ENCODE data around the gene PRR14.
"Not testable (repeated sequence)": the region's sequence is repeated elsewhere in the genome, so short reads cannot be mapped to it uniquely, and the experiment has no call there.

Gene PRR14

GRCh38 chr16:30697264-30698138, 46.7 kb downstream of the PRR14 start:
- Histone ChIP-seq H3K4me1 (ENCODE audit: insufficient read depth, low read length) (peaks cover 8% of the 10 kb centered on the region; the same call in 1 of the 2 replicates), H3K27me3 (ENCODE audit: insufficient read depth, low read length) (peaks cover 49% of the 10 kb centered on the region), H3K9me3 (ENCODE audit: insufficient read depth, low read depth, low read length) (no peaks in the 10 kb centered on the region), H3K4me3 (ENCODE audit: low read length) (peak overlapping the region; percentile 95), H3K27ac (ENCODE audit: low read depth, low read length) (peak overlapping the region; percentile 100), H3K9ac (ENCODE audit: low read depth, low read length) (peak overlapping the region; percentile 100), H3K36me3 (ENCODE audit: insufficient read depth, low read length) (peaks cover 26% of the 10 kb centered on the region)
- 14% methylated on average over 26 of the region's 26 CpGs for WGBS

- Histone ChIP-seq H3K4me1 (ENCODE audit: insufficient read depth, low read length) (peaks cover 8% of the 10 kb centered on the region; the same call in 1 of the 2 replicates), H3K36me3 (ENCODE audit: insufficient read depth, low read length) (peaks cover 32% of the 10 kb centered on the region), H3K9me3 (ENCODE audit: insufficient read depth, low read depth, low read length) (no peaks in the 10 kb centered on the region), H3K9ac (ENCODE audit: low read depth, low read length) (peak overlapping the region; percentile 100), H3K4me3 (ENCODE audit: low read length) (peak overlapping the region; percentile 95), H3K27ac (ENCODE audit: low read depth, low read length) (peak overlapping the region; percentile 100), H3K27me3 (ENCODE audit: insufficient read depth, low read length) (peaks cover 42% of the 10 kb centered on the region)
- under 1% methylated on average over 72 of the region's 76 CpGs for WGBS
Observed at GRCh38 chr16:30698139-30698815, 47.5 kb downstream of the PRR14 start.

GRCh38 chr16:30698816-30699614, 48.3 kb downstream of the PRR14 start, which contains the start of gene SRCAP:
Gene SRCAP (plus strand): TSS chr16:30699171. CDS start chr16:30700825, 1,654 bp downstream.
- peak within 1 kb of the TSS; percentile 100 for H3K27ac ChIP-seq (ENCODE audit: low read depth, low read length)
- peaks cover 36% of the 10 kb centered on the region for H3K36me3 ChIP-seq (ENCODE audit: insufficient read depth, low read length)
- peak within 1 kb of the TSS; percentile 100 for H3K9ac ChIP-seq (ENCODE audit: low read depth, low read length)
- WGBS, result under 1% methylated on average over 57 of the region's 57 CpGs
- H3K4me1 ChIP-seq (ENCODE audit: insufficient read depth, low read length), result peaks cover 8% of the 10 kb centered on the region; the same call in 1 of the 2 replicates
- H3K9me3 ChIP-seq (ENCODE audit: insufficient read depth, low read depth, low read length), result no peaks in the 10 kb centered on the region
- H3K4me3 ChIP-seq (ENCODE audit: low read length), result peak within 1 kb of the TSS; percentile 95
- H3K27me3 ChIP-seq (ENCODE audit: insufficient read depth, low read length), result peaks cover 34% of the 10 kb centered on the region

GRCh38 chr16:30699615-30700099, 48.9 kb downstream of the PRR14 start:
- Histone ChIP-seq H3K4me1 (ENCODE audit: insufficient read depth, low read length) (peaks cover 8% of the 10 kb centered on the region; the same call in 1 of the 2 replicates), H3K27ac (ENCODE audit: low read depth, low read length) (peak overlapping the region; percentile 100; the same call in 1 of the 2 replicates), H3K27me3 (ENCODE audit: insufficient read depth, low read length) (peaks cover 28% of the 10 kb centered on the region), H3K36me3 (ENCODE audit: insufficient read depth, low read length) (peaks cover 42% of the 10 kb centered on the region), H3K4me3 (ENCODE audit: low read length) (peak overlapping the region; percentile 95), H3K9ac (ENCODE audit: low read depth, low read length) (peak overlapping the region; percentile 66), H3K9me3 (ENCODE audit: insufficient read depth, low read depth, low read length) (no peaks in the 10 kb centered on the region)
- WGBS, result 45% methylated on average over 8 of the region's 8 CpGs

- WGBS, result 89% methylated on average over 9 of the region's 9 CpGs
- Histone ChIP-seq H3K9me3 (ENCODE audit: insufficient read depth, low read depth, low read length) (no peaks in the 10 kb centered on the region), H3K4me3 (ENCODE audit: low read length) (no peak overlapping the region), H3K9ac (ENCODE audit: low read depth, low read length) (no peak overlapping the region), H3K27me3 (ENCODE audit: insufficient read depth, low read length) (peaks cover 19% of the 10 kb centered on the region), H3K27ac (ENCODE audit: low read depth, low read length) (no peak overlapping the region), H3K4me1 (ENCODE audit: insufficient read depth, low read length) (peaks cover 8% of the 10 kb centered on the region; the same call in 1 of the 2 replicates), H3K36me3 (ENCODE audit: insufficient read depth, low read length) (peaks cover 50% of the 10 kb centered on the region)
Observed at GRCh38 chr16:30700491-30700890, 49.7 kb downstream of the PRR14 start.

GRCh38 chr16:30700971-30701370, 50.2 kb downstream of the PRR14 start:
- H3K9me3 ChIP-seq (ENCODE audit: insufficient read depth, low read depth, low read length), result no peaks in the 10 kb centered on the region
- 100% methylated on average over 3 of the region's 5 CpGs for WGBS
- H3K27ac ChIP-seq (ENCODE audit: low read depth, low read length), result no peak overlapping the region

GRCh38 chr16:30703071-30703470, 52.3 kb downstream of the PRR14 start:
- H3K9ac ChIP-seq (ENCODE audit: low read depth, low read length); H3K9me3 ChIP-seq (ENCODE audit: insufficient read depth, low read depth, low read length): not testable (repeated sequence)
- WGBS, result 96% methylated on average over 11 of the region's 12 CpGs

More at GRCh38 chr16:30700971-30701370, 50.2 kb downstream of the PRR14 start:
- no peak overlapping the region for H3K9ac ChIP-seq (ENCODE audit: low read depth, low read length)
- peaks cover 8% of the 10 kb centered on the region; the same call in 1 of the 2 replicates for H3K4me1 ChIP-seq (ENCODE audit: insufficient read depth, low read length)
- peaks cover 54% of the 10 kb centered on the region for H3K36me3 ChIP-seq (ENCODE audit: insufficient read depth, low read length)
- H3K27me3 ChIP-seq (ENCODE audit: insufficient read depth, low read length), result peaks cover 16% of the 10 kb centered on the region
- H3K4me3 ChIP-seq (ENCODE audit: low read length), result no peak overlapping the region

GRCh38 chr16:30703971-30704370, 53.2 kb downstream of the PRR14 start:
- no peak overlapping the region for H3K4me3 ChIP-seq (ENCODE audit: low read length)
- H3K27ac ChIP-seq (ENCODE audit: low read depth, low read length), result no peak overlapping the region
- H3K4me1 ChIP-seq (ENCODE audit: insufficient read depth, low read length), result peaks cover 8% of the 10 kb centered on the region; the same call in 1 of the 2 replicates
- H3K27me3 ChIP-seq (ENCODE audit: insufficient read depth, low read length), result no peaks in the 10 kb centered on the region
- WGBS, result 94% methylated on average over 10 of the region's 10 CpGs
- no peak overlapping the region for H3K9ac ChIP-seq (ENCODE audit: low read depth, low read length)
- H3K36me3 ChIP-seq (ENCODE audit: insufficient read depth, low read length), result peaks cover 84% of the 10 kb centered on the region
- no peaks in the 10 kb centered on the region for H3K9me3 ChIP-seq (ENCODE audit: insufficient read depth, low read depth, low read length)

More at GRCh38 chr16:30703071-30703470, 52.3 kb downstream of the PRR14 start:
- not testable (repeated sequence) for H3K4me3 ChIP-seq (ENCODE audit: low read length); H3K27ac ChIP-seq (ENCODE audit: low read depth, low read length); H3K4me1 ChIP-seq (ENCODE audit: insufficient read depth, low read length); H3K27me3 ChIP-seq (ENCODE audit: insufficient read depth, low read length)
- peaks cover 75% of the 10 kb centered on the region for H3K36me3 ChIP-seq (ENCODE audit: insufficient read depth, low read length)
